ENCODE results near the gene SCNN1G. TPM values are rescaled to one million over a fixed set of nuclear protein-coding genes. Genes with fewer than 3 reads are reported as not detected.

Gene SCNN1G
- total and polyA plus RNA-seq, 2 of the 13 experiments (the other 11 are each of a cell fraction or from before 2014, with no cell fraction given): not detected

- TF ChIP-seq ZNF512 (CRISPR knock-in tag; IDR thresholded peaks at IDR 0.05) (peak; percentile 90), ZBED4 (CRISPR knock-in tag; IDR thresholded peaks at IDR 0.05; ENCODE audit: borderline replicate concordance) (no peak), PRDM10 (CRISPR knock-in tag; IDR thresholded peaks at IDR 0.05; ENCODE audit: low read depth) (no peak), PHB2 (IDR thresholded peaks at IDR 0.05; ENCODE audit: partially characterized antibody) (peak; percentile 92), HBP1 (CRISPR knock-in tag; IDR thresholded peaks at IDR 0.05; ENCODE audit: low read depth) (no peak), ZNF776 (CRISPR knock-in tag; IDR thresholded peaks at IDR 0.05) (no peak), ARNT (IDR thresholded peaks at IDR 0.05) (peak; percentile 88; the same call in 1 of the 2 replicates), ZNF576 (CRISPR knock-in tag; IDR thresholded peaks at IDR 0.05) (no peak), GPBP1L1 (CRISPR knock-in tag; IDR thresholded peaks at IDR 0.05) (no peak), PLRG1 (conservative IDR thresholded peaks at IDR 0.05) (0 out of 2 replicates have a peak, but pooled peaks have one; percentile 74), NR2C2 (CRISPR knock-in tag; IDR thresholded peaks at IDR 0.05; ENCODE audit: borderline replicate concordance) (no peak), NBN (conservative IDR thresholded peaks at IDR 0.05) (0 out of 2 replicates have a peak, but pooled peaks have one; percentile 36), ZNF530 (CRISPR knock-in tag; IDR thresholded peaks at IDR 0.05; ENCODE audit: low read depth) (no peak), CENPT (CRISPR knock-in tag; IDR thresholded peaks at IDR 0.05; ENCODE audit: low read depth) (no peak), FOXA1 (IDR thresholded peaks at IDR 0.05) (peak; percentile 24; the same call in 1 of the 2 replicates), FOXA1 (CRISPR knock-in tag; IDR thresholded peaks at IDR 0.05) (no peak), FOXP1 (IDR thresholded peaks at IDR 0.05) (0 out of 2 replicates have a peak, but pooled peaks have one; percentile 34), FOXP1 (CRISPR knock-in tag; IDR thresholded peaks at IDR 0.05) (no peak), SOX6 (IDR thresholded peaks at IDR 0.05) (peak; percentile 86; the same call in 1 of the 2 replicates), SOX6 (CRISPR knock-in tag; IDR thresholded peaks at IDR 0.05) (no peak)
Observed at GRCh38 chr16:23236983-23237382, 54.4 kb downstream of the SCNN1G start (continued).

All from HepG2 (cell line).